ENCODE data around the gene KCNAB1. TPM values are rescaled to one million over a fixed set of nuclear protein-coding genes. Genes with fewer than 3 reads are reported as not detected.

Gene KCNAB1
- total and polyA plus RNA-seq, 10 of the 15 experiments (the other 5 are each of a cell fraction or from before 2014, with no cell fraction given), result 0.11 to 0.69 (median 0.43) TPM; not detected in 6

- ChIA-PET CTCF (interaction anchor here (0.8 to 3.9 kb wide), 15 partner anchors 9 to 582 kb away, joined by 3 to 43 read pairs (median 4); partner anchors contain the start of gene TIPARP), RAD21 (ENCODE audit: unreplicated experiment) (interaction anchor here (0.7 to 4.0 kb wide), 32 partner anchors 8 to 621 kb away, joined by 3 to 64 read pairs (median 5); partner anchors contain the start of gene TIPARP), POLR2A (interaction anchor here (0.6 to 3.7 kb wide), 26 partner anchors 8 to 683 kb away, joined by 3 to 20 read pairs (median 4); no protein-coding TSS in a partner anchor), SMC1A (ENCODE audit: uncharacterized antibody, unreplicated experiment) (interaction anchor here (0.8 to 3.7 kb wide), 29 partner anchors 8 to 582 kb away, joined by 3 to 47 read pairs (median 6); partner anchors contain the start of gene TIPARP)
- no TSS peak for BruUV-seq (replicated peaks)
- H3K79me2 ChIP-seq (ENCODE audit: control insufficient read depth, insufficient read depth, low read length), result peaks cover 48% of the 10 kb centered on the region
- peaks cover 0 to 20% of the 10 kb centered on the region in 2 experiments; a peak in 3 of 4 replicates for H3K36me3 ChIP-seq (ENCODE audit: control insufficient read depth in 2 of 2, insufficient read depth in 2 of 2, low read length in 1 of 2)
- DNase-seq (ENCODE audit: low read depth, low spot score) (peak; percentile 95), FAIRE-seq (peak; percentile 96), ATAC-seq (peak; percentile 99)
- 1% methylated on average over 60 of the region's 60 CpGs for WGBS (ENCODE audit: insufficient coverage, insufficient replicate concordance, low lambda C conversion rate, missing lambda C conversion rate)
- no peaks in the 10 kb centered on the region for H3K27me3 ChIP-seq (replicated peaks in 1 of 2; ENCODE audit: control insufficient read depth in 2 of 2, insufficient read depth in 2 of 2, low read length in 1 of 2)
- intact Hi-C loops (cut with micrococcal nuclease; ENCODE audit: unreplicated experiment), result loop anchor here (1.0 to 10.0 kb wide), 5 partner anchors 110 to 582 kb away; partner anchors contain the start of gene TIPARP
- H3K9ac ChIP-seq (ENCODE audit: control insufficient read depth, insufficient read depth, low read length), result peak within 1 kb of the TSS; percentile 92
- H3K4me2 ChIP-seq (ENCODE audit: control insufficient read depth, insufficient read depth), result peak within 1 kb of the TSS; percentile 90
- H3K27ac ChIP-seq (ENCODE audit: control insufficient read depth, insufficient read depth), result peak within 1 kb of the TSS; percentile 83
- in situ Hi-C loops (cut with MboI), result loop anchor here (10.0 kb wide), 1 partner anchor 260 kb away; no protein-coding TSS in a partner anchor
- peaks cover 2% of the 10 kb centered on the region; the same call in 1 of the 2 replicates for H3K4me1 ChIP-seq (ENCODE audit: control insufficient read depth, insufficient read depth, low read length)
- H2AFZ ChIP-seq (ENCODE audit: control insufficient read depth, low read depth, low read length), result peak within 1 kb of the TSS; percentile 97
- no peaks in the 10 kb centered on the region; the same call in 2 of the 3 replicates for H3K9me3 ChIP-seq (replicated peaks; ENCODE audit: control insufficient read depth, insufficient read depth, low read length)
- peak within 1 kb of the TSS; percentile 92 for H3K4me3 ChIP-seq
- H4K20me1 ChIP-seq (ENCODE audit: control insufficient read depth, insufficient read depth), result no peaks in the 10 kb centered on the region
- TF ChIP-seq NFIC (IDR thresholded peaks at IDR 0.05; ENCODE audit: low read depth, low read length) (peak; percentile 60; the same call in 1 of the 2 replicates), ZNF384 (IDR thresholded peaks at IDR 0.05; ENCODE audit: borderline replicate concordance, low read depth, low read length) (peak; percentile 99), TARDBP (IDR thresholded peaks at IDR 0.05; ENCODE audit: borderline replicate concordance) (peak; percentile 93), CBX5 (IDR thresholded peaks at IDR 0.05; ENCODE audit: low read depth) (peak; percentile 37; the same call in 1 of the 2 replicates), MXI1 (IDR thresholded peaks at IDR 0.05; ENCODE audit: low read depth, low read length) (peak; percentile 89; the same call in 1 of the 2 replicates), NR2F1 (conservative IDR thresholded peaks at IDR 0.05) (no peak; the same call in 1 of the 2 replicates), EZH2 (IDR thresholded peaks at IDR 0.05; ENCODE audit: borderline replicate concordance, control insufficient read depth, low read depth, low read length) (no peak), E2F8 (IDR thresholded peaks at IDR 0.05; ENCODE audit: low read depth, partially characterized antibody) (peak; percentile 73), CREM (IDR thresholded peaks at IDR 0.05; ENCODE audit: low read depth) (peak; percentile 87), POLR2AphosphoS2 (IDR thresholded peaks at IDR 0.05; ENCODE audit: low read depth, low read length) (0 out of 2 replicates have a peak, but pooled peaks have one; percentile 49), ZNF207 (IDR thresholded peaks at IDR 0.05; ENCODE audit: borderline replicate concordance) (peak; percentile 62; the same call in 1 of the 2 replicates), SRF (IDR thresholded peaks at IDR 0.05; ENCODE audit: low read depth in 2 of 2, low read length in 2 of 2) (0 out of 4 replicates have a peak, but pooled peaks of 1 of the 2 experiments have one; percentile 23), FOXM1 (IDR thresholded peaks at IDR 0.05; ENCODE audit: low read depth, low read length) (0 out of 2 replicates have a peak, but pooled peaks have one; percentile 41), ZNF24 (IDR thresholded peaks at IDR 0.05) (no peak), ZZZ3 (IDR thresholded peaks at IDR 0.05; ENCODE audit: control insufficient read depth, insufficient read length, low read depth) (no peak), CEBPB (IDR thresholded peaks at IDR 0.05; ENCODE audit: borderline replicate concordance in 1 of 2, low read depth in 2 of 2, low read length in 2 of 2) (no peak), MLLT1 (IDR thresholded peaks at IDR 0.05) (0 out of 2 replicates have a peak, but pooled peaks have one; percentile 22), ATF7 (IDR thresholded peaks at IDR 0.05; ENCODE audit: low read depth) (peak; percentile 72)
Measured at GRCh38 chr3:156554842-156555687, 434.7 kb downstream of the KCNAB1 start, which contains the start of gene SSR3. SSR3 (minus strand) TSS chr3:156555117; CDS start chr3:156555089, 28 bp downstream.
